A549 (cell line): Measurements from ENCODE around the gene TBC1D22A. TPM values are rescaled to one million over a fixed set of nuclear protein-coding genes. Genes with fewer than 3 reads are reported as not detected.

Experiments used
- ATAC-seq, 2 experiments: fragments of 200-7000 bp in 1 of 2; fragments of >200 bp in 1 of 2; cut with Nextera tagmentation in 1 of 2; cut with Tn5 transposase in 1 of 2; 3 replicates each; pipeline versions ENCODE4 v1.8.0 to v1.9.1; 2018 to 2020; ENCODE audit warnings: mild to moderate bottlenecking in 1 of 2, moderate library complexity in 1 of 2
- CTCF ChIA-PET: fragments of 300-600 bp; sonication (Branson Sonifier 250); formaldehyde crosslinking; extraction: SDS; loops from one replicate; lab custom pipeline; 2021; ENCODE audit warnings: antibody characterized with exemption, inconsistent platforms; lab: Yijun Ruan, JAX
- POLR2A ChIA-PET: fragments of 350-600 bp; formaldehyde crosslinking; extraction: SDS; loops from one replicate; lab custom pipeline; 2021; ENCODE audit warnings: antibody characterized with exemption, inconsistent platforms; lab: Yijun Ruan, JAX
- DNase-seq, 2 experiments: peaks; one replicate each; pipeline versions ENCODE4 v3.0.0 to v3.0.0-alpha.2; 2011 to 2016; ENCODE audit warnings: low read depth in 1 of 2, low spot score in 1 of 2
- FAIRE-seq: peaks from 2 replicates; lab custom pipeline; 2011; peaks lifted over from hg19 to GRCh38; lab: Jason Lieb, UNC
- H3K27ac ChIP-seq, 2 experiments: fragments of >200 bp; sonication (Bioruptor Twin); formaldehyde crosslinking; 3 replicates each; pipeline ENCODE4 v1.5.1; 2016 to 2017
- H3K4me1 ChIP-seq: fragments of >200 bp; sonication (Bioruptor Twin); formaldehyde crosslinking; 3 replicates; pipeline ENCODE4 v1.6.1; 2016
- H3K4me2 ChIP-seq: fragments of >200 bp; sonication (Bioruptor Twin); formaldehyde crosslinking; 3 replicates; pipeline ENCODE4 v1.6.1; 2016
- H3K4me3 ChIP-seq: fragments of >200 bp; sonication (Bioruptor Twin); formaldehyde crosslinking; 3 replicates; pipeline ENCODE4 v1.5.1; 2016
- H3K9me3 ChIP-seq: fragments of >200 bp; sonication (Bioruptor Twin); formaldehyde crosslinking; 3 replicates; pipeline ENCODE4 v1.6.1; 2016
- CBX2 ChIP-seq: fragments of 200-600 bp; sonication (generic); IDR thresholded peaks from 2 replicates; pipeline ENCODE4 v1.6.1; 2016; ENCODE audit warnings: low read depth, mild to moderate bottlenecking, borderline replicate concordance
- CBX8 ChIP-seq: fragments of 200-600 bp; sonication (generic); IDR thresholded peaks from 2 replicates; pipeline ENCODE4 v1.6.1; 2016
- E2F6 ChIP-seq: IDR thresholded peaks from 2 replicates; pipeline ENCODE4 v1.6.1; 2012; ENCODE audit warnings: low read depth, borderline replicate concordance
- EHMT2 ChIP-seq: fragments of 200-600 bp; sonication (generic); IDR thresholded peaks from 2 replicates; pipeline ENCODE4 v1.6.1; 2016; ENCODE audit warnings: antibody characterized with exemption, low read depth, mild to moderate bottlenecking, moderate library complexity
- HDAC2 ChIP-seq: fragments of 200-600 bp; sonication (generic); IDR thresholded peaks from 2 replicates; pipeline ENCODE4 v1.6.1; 2016
- HEYL ChIP-seq: fragments of 250-450 bp; sonication (Bioruptor Pico); IDR thresholded peaks from 2 replicates; pipeline ENCODE4 v1.8.0; 2021; ENCODE audit warnings: mild to moderate bottlenecking, moderate library complexity
- KDM1A ChIP-seq: fragments of 200-600 bp; sonication (generic); IDR thresholded peaks from 2 replicates; pipeline ENCODE4 v1.6.1; 2016; ENCODE audit warnings: low read depth, mild to moderate bottlenecking
- NFE2L2 ChIP-seq: fragments of 150-350 bp; conservative IDR thresholded peaks from 2 replicates; pipeline ENCODE4 v1.6.1; 2014; ENCODE audit warnings: low read length
- PBX3 ChIP-seq: IDR thresholded peaks from 2 replicates; pipeline ENCODE4 v1.6.1; 2012
- PHF8 ChIP-seq: fragments of 200-600 bp; sonication (generic); IDR thresholded peaks from 2 replicates; pipeline ENCODE4 v1.6.1; 2016; ENCODE audit warnings: low read depth, mild to moderate bottlenecking, antibody characterized with exemption, moderate library complexity, borderline replicate concordance
- RCOR1 ChIP-seq: fragments of 150-350 bp; IDR thresholded peaks from 2 replicates; pipeline ENCODE4 v1.6.1; 2014; ENCODE audit warnings: antibody characterized with exemption, low read length, low read depth
- REST ChIP-seq: fragments of 200-600 bp; sonication (generic); IDR thresholded peaks from 2 replicates; pipeline ENCODE4 v1.6.1; 2016; ENCODE audit warnings: antibody characterized with exemption, mild to moderate bottlenecking, moderate library complexity
- USF2 ChIP-seq: fragments of 450-650 bp; IDR thresholded peaks from 2 replicates; pipeline ENCODE4 v1.6.1; 2014; ENCODE audit warnings: antibody characterized with exemption
- ZC3H11A ChIP-seq: fragments of 450-650 bp; IDR thresholded peaks from 2 replicates; pipeline ENCODE4 v1.6.1; 2014; ENCODE audit warnings: antibody characterized with exemption, mild to moderate bottlenecking
- WGBS: methylation state at CpG from one replicate; pipeline ENCODE4 v1.1.6; 2017; ENCODE audit errors: missing lambda C conversion rate; 5-methylcytosine and 5-hydroxymethylcytosine counted together
- polyA plus RNA-seq, 4 experiments: library from polyadenylated mRNA; depleted of rRNA in 3 of 4; stranded (reverse); fragments of >200 nt; fragmentation: RNase III in 1 of 4; extraction: RNeasy Plus Mini Kit Qiagen cat#74134 plus additional on column Dnase treatment in 1 of 4; gene quantifications; 2 replicates in 3 of 4; 3 replicates in 1 of 4; pipeline ENCODE4 v1.2.3, GENCODE V29; 2011 to 2017

The TBC1D22A gene
- polyA plus RNA-seq, 2 of the 4 experiments (the other 2 are of a cell fraction): 8.9 to 10.8 TPM

GRCh38 chr22:47006869-47007268, 244.4 kb downstream of the TBC1D22A start:
- ChIA-PET CTCF (no interaction called here), POLR2A (no interaction called here)
- Histone ChIP-seq H3K27ac (no peak overlapping the region), H3K4me2 (no peak overlapping the region), H3K4me3 (no peak overlapping the region), H3K9me3 (no peaks in the 10 kb centered on the region), H3K4me1 (no peaks in the 10 kb centered on the region)
- ATAC-seq (no peak), FAIRE-seq (no peak), DNase-seq (no peak)
- 100% methylated on average over 1 of the region's 5 CpGs for WGBS
- no peak for TF ChIP-seq KDM1A
- no peak for TF ChIP-seq CBX8
- no peak for TF ChIP-seq PBX3
- no peak for TF ChIP-seq USF2

- Histone ChIP-seq H3K4me1 (no peaks in the 10 kb centered on the region), H3K27ac (no peak overlapping the region), H3K9me3 (no peaks in the 10 kb centered on the region), H3K4me2 (no peak overlapping the region), H3K4me3 (no peak overlapping the region)
- no peak for DNase-seq
- no peak for TF ChIP-seq NFE2L2
- ChIA-PET POLR2A (no interaction called here), CTCF (interaction anchor here (0.6 kb wide), 1 partner anchor 120 kb away, joined by 3 read pairs; no protein-coding TSS in a partner anchor)
- 100% methylated on average over 1 of the region's 2 CpGs for WGBS
- FAIRE-seq: no peak
- ATAC-seq: no peak
These were observed 245.0 kb downstream of the TBC1D22A start for GRCh38 chr22:47007496-47007895.

- 87% methylated on average over 2 of the region's 5 CpGs for WGBS
- FAIRE-seq: no peak
- no peak overlapping the region for H3K4me3 ChIP-seq
- no peak overlapping the region for H3K4me2 ChIP-seq
- no peak for ATAC-seq
- DNase-seq: no peak
- no peak overlapping the region for H3K27ac ChIP-seq
- H3K9me3 ChIP-seq: no peaks in the 10 kb centered on the region
- ChIA-PET POLR2A (no interaction called here), CTCF (interaction anchor here (0.6 kb wide), 1 partner anchor 119 kb away, joined by 3 read pairs; no protein-coding TSS in a partner anchor)
- H3K4me1 ChIP-seq: no peaks in the 10 kb centered on the region
- no peak for TF ChIP-seq ZC3H11A
- TF ChIP-seq CBX2: no peak
- TF ChIP-seq EHMT2: no peak
- TF ChIP-seq PHF8: no peak
- no peak for TF ChIP-seq REST
- no peak for TF ChIP-seq E2F6
- no peak for TF ChIP-seq RCOR1
- TF ChIP-seq HDAC2: no peak
- no peak for TF ChIP-seq PBX3
- no peak for TF ChIP-seq HEYL (CRISPR knock-in tag)
These were observed 245.9 kb downstream of the TBC1D22A start for GRCh38 chr22:47008208-47008885.
